Limb (tissue), 2 donors: Measurements from ENCODE around the gene RTKN.

Experiments used
- DNase-seq, 2 donors: peaks; one replicate each; pipeline ENCODE4 v3.0.0-alpha.2; 2016; ENCODE audit errors: extremely low spot score in 2 of 2

The RTKN gene

DNA sequence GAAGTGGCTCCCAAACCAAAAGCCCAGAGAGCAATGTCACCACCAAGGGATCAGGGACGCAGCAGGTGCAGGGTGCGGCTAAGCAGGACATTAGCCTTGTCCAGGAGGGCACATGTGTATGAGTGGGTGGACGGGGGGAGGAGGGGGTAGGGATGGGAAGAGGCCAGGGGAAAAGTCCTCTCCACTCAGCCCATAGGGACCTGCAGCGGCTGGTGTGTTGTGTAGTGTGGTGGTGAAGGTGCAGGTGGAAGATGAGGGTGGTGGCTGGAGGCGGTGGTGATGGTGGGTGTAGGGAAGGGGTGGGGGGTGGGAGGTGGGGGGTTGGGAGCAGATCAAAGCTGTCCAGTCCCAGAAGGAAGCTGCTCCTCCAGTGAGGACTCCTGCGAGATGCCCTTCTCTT lies 24.0 kb downstream of the RTKN start:
- no peak for DNase-seq

DNA sequence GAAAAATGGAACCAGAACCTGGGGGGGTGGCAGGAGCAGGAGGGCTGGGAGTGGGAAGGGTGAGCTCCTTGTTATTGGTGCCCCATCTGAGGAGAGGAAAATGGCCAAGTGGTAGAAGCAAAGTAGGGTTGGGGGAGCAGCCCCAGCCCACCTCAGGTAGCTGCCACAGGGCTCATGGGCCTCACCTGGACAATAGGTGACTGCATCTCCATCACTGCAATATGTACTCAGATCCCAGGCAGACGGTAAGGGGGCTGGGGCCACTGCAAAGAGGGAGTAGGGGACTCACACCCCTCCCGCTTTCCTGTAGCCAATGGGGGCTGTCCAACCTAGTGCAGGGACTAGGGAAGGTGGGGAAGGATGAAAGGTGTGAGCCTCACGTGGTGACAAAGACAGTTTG lies 24.5 kb downstream of the RTKN start:
- no peak for DNase-seq

DNA sequence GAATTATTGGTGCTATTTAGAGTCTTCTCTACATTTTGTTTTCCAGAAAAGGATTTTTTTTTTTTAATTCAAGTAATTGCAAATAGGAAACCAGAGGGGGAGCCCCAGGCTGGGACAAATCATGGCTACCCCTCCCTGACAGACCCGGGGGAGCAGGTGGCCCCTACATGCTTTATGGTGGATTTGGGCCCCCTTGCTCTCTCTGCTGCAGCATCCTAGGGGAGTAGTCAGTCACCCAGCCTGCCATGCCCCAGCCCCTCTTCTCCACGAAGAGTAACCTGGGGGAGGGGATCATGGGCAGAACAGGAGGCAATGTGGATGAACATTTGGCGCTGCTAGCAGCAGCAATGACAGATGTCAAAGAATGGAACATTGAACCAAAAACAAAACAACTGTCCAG lies 25.0 kb downstream of the RTKN start:
- no peak for DNase-seq

DNA sequence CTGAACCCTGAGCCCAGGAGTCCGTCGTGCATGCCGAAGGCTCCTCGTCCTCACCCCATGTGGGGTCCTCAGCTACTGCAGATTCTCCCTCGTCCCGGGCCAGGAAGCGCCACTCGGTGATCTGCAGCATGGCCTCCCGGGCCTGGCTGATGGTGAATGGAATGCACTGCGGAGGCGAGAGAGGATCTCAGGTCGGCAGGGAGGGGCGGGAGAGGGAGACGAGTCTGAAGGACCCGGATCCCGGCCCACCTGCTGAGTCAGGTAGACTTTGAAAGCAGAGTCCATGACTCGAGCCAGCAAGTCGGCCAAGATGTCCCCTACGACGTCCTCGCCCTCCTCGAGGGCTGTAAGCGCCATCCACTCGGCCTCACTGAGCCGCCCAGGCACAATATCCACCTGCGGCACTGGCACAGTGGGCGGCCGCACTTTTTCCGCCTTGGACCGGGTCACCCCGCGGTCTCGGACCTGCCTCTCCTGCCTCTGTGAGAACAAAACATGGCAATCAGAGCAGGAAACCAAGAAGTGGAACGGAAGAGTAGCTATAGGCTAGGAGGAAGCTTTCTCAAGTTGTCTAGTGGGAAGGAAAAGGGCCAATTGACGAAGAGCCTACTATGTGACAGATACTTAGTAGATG lies 25.9 kb downstream of the RTKN start:
- DNase-seq: no peak

- DNase-seq: peak; percentile 34 to 73
Measured at GRCh38 chr2:74414881-74415761, 26.6 kb downstream of the RTKN start.

GRCh38 chr2:74414441-74414840 lies 27.3 kb downstream of the RTKN start:
- DNase-seq: no peak

DNA sequence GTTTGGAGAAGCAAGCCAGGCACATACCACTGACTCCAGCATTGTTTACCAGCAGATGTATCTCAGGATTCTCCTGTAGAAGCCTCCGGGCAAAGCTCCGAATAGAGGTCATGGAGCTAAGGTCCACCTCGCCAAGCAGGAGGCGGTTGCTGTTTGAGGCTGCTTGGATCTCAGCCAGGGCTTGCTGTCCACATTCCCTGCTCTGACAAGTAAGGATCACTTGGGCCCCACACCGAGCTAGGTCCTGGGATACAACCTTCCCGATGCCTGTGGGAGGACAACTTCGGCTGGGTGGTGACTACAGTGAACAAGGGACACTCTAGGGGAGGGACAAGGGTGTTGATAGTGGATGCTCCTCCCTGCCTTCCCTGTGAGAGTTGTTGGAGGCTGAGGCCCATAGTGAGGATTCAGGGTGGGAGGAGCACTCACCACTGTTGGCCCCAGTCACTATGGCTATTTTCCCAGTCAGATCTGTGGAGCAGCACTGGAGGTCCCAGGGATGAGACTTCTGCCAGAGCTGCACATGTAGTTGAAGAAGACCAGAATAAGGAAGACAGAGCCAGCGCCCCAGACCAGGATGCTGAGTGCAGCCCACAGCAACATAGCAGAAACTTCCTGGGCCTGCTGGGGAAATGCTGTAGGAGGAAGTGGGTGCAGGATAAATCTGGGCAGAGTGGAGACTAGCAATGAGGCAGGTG lies 28.6 kb downstream of the RTKN start:
- DNase-seq: no peak

DNA sequence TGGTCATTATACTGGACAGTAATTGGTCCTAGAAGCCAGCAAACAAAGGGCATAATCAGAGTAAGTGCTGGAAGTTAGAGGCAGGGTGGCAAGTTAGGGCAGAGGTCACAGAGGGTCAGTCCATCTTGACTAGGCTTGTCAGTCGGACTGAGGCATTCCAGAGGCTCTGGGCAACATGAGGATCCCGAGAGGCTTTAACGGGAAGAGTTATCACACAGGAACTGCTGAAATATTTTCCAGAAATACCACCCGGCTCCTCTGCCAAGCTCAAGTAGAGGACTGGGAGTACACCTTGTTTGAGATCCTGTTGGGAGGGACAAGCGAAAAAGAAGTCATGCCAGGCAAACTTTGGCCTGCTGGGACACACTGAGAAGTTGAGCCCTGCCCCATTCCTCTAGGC lies 34.1 kb downstream of the RTKN start:
- DNase-seq: no peak

DNA sequence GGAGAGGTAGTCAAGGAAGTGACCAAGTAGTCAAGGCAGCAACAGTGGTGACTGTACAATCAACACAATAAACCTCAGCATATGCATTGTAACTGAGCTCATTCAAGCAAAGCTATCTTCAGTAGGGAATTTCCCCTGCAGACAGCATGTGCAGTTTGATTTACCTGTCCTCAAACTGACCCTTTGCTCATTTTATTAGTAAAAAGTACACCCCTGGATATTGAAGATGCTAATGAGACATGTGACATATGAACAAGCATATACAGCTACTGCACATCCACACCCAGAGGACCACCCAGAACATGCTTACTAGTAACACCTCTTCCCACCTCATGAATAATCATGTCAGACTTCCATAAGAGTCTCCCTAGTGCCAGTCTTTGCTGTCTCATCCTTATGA lies 35.7 kb downstream of the RTKN start:
- no peak for DNase-seq

GRCh38 chr2:74401891-74402290 lies 39.8 kb downstream of the RTKN start:
- no peak for DNase-seq

DNA sequence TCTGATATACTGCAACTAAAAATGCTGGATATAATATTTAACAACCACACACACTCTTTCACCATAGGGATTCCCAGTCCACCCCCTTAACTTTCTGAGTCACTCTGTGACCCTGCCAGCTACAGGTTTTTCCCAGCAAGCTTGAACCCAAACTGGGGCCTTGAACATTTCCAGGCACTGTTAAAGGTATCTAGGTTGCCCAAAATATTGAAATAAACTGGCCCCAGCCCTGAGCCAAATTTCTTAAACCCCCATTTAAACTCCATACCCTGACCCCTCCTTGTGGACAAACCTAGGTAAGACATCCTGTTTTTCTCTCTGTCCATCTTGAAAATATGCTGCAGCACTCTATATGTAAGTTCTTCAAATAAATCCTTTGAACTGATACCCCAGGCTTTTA lies 42.0 kb downstream of the RTKN start:
- DNase-seq: no peak

- DNase-seq: no peak
Measured at GRCh38 chr2:74396149-74396548, 45.6 kb downstream of the RTKN start.

GRCh38 chr2:74393525-74393924 lies 48.2 kb downstream of the RTKN start:
- no peak for DNase-seq

DNA sequence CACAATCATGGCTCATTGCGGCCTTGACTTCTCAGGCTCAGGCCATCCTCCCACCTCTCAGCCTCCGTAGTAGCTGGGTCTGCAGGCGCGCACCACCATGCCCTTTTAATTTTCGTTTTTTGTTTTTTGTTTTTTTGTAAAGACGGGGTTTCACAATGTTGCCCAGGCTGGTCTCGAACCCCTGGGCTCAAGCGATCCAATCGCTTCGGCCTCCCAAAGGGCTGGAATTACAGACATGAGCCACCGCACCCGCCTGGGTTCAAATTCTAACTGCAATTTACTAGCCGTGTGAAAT lies 49.3 kb downstream of the RTKN start:
- no peak for DNase-seq

DNA sequence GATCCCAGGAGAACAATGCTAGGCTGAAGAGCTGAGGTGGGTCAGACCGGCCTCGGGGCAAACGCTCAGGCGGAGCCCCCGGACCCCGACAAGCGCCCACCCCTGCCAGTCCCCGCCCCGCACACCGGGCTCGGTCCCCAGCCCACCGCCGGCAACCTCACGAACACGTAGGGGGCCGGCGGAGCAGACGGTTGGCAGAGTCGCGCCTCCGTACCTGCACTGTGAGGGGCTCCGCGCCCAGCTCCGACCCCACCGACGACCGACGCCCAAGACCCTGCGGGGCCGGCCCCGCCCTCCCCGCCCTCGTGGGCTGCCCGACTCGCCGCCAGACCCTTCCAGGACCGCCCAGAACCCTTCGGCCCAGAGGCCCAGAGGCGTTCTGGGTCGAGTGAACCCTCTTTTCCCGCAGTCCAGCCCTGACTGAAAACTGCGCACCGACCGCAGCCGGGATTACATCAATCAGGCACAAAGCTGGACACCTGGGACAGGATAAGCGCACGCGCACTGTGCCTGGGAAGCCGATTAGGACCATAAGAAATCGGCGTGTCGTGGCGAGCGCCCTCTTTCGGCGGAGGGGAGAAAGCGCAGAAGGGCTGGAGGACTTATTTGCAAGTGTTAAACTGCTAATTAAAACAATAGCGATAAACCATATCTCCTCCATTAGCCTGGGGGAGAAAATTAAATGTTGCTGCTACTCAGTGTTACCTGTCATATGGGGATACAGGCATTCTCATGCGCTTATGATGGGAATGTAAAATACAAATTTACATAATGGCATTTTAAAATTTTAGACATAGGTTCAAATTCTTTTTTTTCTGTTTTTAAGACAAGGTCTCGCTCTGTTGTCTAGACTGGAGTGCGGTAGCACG lies 49.9 kb downstream of the RTKN start:
- peak; percentile 92 to 97 for DNase-seq

DNA sequence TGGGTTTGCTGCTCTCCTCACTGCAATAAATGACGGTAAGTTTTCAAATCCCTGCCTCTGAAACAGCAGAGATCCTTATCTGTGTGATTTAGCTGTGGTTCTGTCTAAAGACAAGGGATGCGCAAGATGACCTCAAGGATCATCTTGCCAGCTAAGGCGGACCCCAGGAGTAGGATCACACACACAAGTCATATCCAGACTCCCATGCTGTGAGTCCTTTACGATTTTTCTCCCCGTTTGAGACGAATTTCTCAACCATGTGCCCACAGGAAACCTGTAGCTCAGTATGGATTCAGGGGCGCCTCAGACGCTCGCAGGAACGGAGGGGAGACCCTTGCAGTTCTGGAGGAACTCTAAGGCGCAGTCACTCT lies 50.5 kb downstream of the RTKN start:
- no peak for DNase-seq

DNA sequence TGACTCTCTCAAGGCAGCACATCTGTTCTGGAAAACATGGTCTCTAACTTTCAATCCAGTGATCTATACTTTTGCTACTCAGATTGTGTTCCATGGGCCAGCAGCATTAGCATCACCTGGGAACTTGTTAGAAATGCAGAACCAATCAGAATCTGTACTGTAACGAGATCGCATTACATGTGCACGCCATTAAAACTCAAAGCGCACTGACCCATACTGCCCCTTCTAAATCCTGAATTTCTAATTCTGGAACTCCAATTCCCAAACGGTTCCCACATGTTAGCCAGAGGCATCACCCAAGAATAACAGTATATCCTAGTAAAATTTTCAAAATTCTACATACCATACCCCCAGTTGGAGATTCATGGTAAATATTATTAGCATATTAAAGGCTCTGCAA lies 51.1 kb downstream of the RTKN start:
- DNase-seq: no peak

DNA sequence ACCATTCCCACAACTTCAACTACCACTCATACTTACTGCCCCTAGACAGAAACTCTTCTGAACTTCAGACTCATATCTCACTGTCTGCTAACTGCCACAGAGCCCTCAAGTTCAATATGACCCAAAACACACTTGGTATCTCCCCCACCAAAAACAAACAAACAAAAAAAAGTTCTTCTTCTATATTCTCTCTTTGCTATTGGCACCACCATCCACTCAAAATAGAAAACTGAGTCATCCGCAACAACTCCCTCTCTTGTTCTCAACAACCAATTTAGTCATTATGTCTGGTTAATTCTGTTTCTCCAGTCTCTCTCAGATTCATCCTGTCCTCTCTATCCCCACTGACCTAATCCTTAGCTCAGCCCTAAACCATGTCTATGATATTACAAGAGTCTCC lies 54.4 kb downstream of the RTKN start:
- no peak for DNase-seq

DNA sequence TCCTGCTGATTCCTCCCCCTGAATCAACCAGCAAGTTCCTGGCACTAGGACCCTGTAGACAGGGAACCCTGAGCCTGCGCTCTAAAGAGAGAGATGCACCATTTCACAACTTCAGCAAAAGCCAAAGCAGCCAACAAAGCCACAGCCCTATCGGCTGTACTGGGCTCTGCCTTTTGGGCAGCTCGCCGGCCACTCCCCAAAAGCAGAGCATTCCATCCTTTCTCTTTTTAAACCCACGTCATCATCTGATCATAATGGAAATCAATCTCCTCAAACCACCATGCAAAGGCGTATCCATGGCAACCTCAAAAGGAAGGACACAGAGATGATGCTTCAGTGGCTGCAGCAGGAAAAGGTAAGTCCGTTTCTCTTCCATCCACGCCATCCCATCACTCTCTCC lies 56.3 kb downstream of the RTKN start:
- DNase-seq: peak in 1 of 2 donors; percentile 37

- no peak for DNase-seq
Measured at GRCh38 chr2:74384051-74384450, 57.7 kb downstream of the RTKN start.

DNA sequence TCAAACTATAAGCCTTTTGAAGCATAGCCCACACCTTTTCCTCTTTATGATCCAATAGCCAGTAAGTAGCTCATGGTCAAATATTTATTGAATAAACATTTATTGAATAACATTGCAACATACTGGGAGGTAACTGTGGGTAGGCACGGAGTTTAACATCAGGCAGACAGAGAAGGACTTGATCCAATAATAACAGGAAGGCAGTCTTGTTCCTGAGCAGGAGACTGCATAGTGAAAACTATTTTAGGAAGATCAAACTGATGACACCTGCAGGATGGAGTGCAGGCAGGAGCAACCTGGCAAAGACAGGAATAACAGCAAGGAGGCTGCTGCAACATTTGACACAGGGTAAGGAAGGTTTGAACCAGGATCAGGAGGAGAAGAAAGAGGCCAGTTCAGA lies 58.5 kb downstream of the RTKN start:
- DNase-seq: no peak

DNA sequence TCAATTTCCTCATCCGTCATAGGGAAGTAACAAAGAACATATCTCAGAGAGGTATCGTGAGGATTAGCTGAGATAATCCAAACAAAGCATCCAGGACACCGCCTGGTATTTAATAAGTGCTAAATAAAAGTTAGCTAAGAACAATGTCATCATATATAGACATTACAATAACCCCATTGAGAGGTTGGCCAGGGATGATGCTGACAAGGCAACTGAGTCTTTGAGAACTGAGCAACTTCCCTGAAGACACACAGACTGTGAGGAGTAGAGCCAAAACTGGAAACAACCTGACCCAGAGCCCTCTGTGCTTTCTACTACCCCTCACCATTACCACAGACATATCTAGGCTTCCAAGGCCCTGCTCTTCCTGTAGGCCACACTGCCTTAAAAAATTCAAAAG lies 60.0 kb downstream of the RTKN start:
- no peak for DNase-seq
